ENCODE results near the gene CAPN11.
"Not testable (repeated sequence)": the region's sequence is repeated elsewhere in the genome, so short reads cannot be mapped to it uniquely, and the experiment has no call there.

The CAPN11 gene

GRCh38 chr6:44131892-44132291, 26.7 kb upstream of the CAPN11 start:
- no peak for DNase-seq

- no peak for DNase-seq
Measured at GRCh38 chr6:44132476-44132875, 26.1 kb upstream of the CAPN11 start.

- peak; percentile 70 for DNase-seq
Measured at GRCh38 chr6:44133003-44133931, 25.4 kb upstream of the CAPN11 start.

- DNase-seq, result no peak
Measured at GRCh38 chr6:44133981-44134711, 24.5 kb upstream of the CAPN11 start.

- DNase-seq, result no peak
Measured at GRCh38 chr6:44135173-44135758, 23.4 kb upstream of the CAPN11 start.

- no peak for DNase-seq
Measured at GRCh38 chr6:44135875-44136274, 22.7 kb upstream of the CAPN11 start.

GRCh38 chr6:44138717-44139350, 19.8 kb upstream of the CAPN11 start:
- no peak for DNase-seq

GRCh38 chr6:44139351-44139743, 19.3 kb upstream of the CAPN11 start:
- no peak for DNase-seq

GRCh38 chr6:44142835-44143234, 15.8 kb upstream of the CAPN11 start:
- no peak for DNase-seq

- DNase-seq, result no peak
Measured at GRCh38 chr6:44143731-44144130, 14.9 kb upstream of the CAPN11 start.

- DNase-seq, result not testable (repeated sequence)
Measured at GRCh38 chr6:44144536-44144935, 14.1 kb upstream of the CAPN11 start.

GRCh38 chr6:44145839-44146238, 12.8 kb upstream of the CAPN11 start:
- DNase-seq, result no peak

GRCh38 chr6:44146685-44147084, 11.9 kb upstream of the CAPN11 start:
- no peak for DNase-seq

- DNase-seq, result no peak
Measured at GRCh38 chr6:44147256-44147655, 11.4 kb upstream of the CAPN11 start.

GRCh38 chr6:44148306-44148705, 10.3 kb upstream of the CAPN11 start:
- no peak for DNase-seq

GRCh38 chr6:44149369-44150012, 9.1 kb upstream of the CAPN11 start:
- DNase-seq, result no peak

GRCh38 chr6:44150317-44150917, 8.2 kb upstream of the CAPN11 start:
- DNase-seq, result no peak

- DNase-seq, result peak; percentile 61
Measured at GRCh38 chr6:44151348-44152108, 7.1 kb upstream of the CAPN11 start.

GRCh38 chr6:44152109-44152461, 6.5 kb upstream of the CAPN11 start:
- no peak for DNase-seq

GRCh38 chr6:44152533-44152932, 6.1 kb upstream of the CAPN11 start:
- DNase-seq, result no peak

GRCh38 chr6:44154067-44154466, 4.6 kb upstream of the CAPN11 start:
- no peak for DNase-seq
